Hematopoietic multipotent progenitor cell (in vitro differentiated cells): Measurements from ENCODE around the gene RNU5D-1. TPM values are rescaled to one million over a fixed set of nuclear protein-coding genes. Genes with fewer than 3 reads are reported as not detected.
A peak's percentile ranks its signal among the peaks of the same experiment; 100 is the strongest.

Source experiments
- small RNA-seq: library from RNA; depleted of rRNA; stranded (forward); fragments of <200 nt; gene quantifications from one replicate; pipeline ENCODE3, GENCODE V24; 2012
- total RNA-seq: library from RNA; depleted of rRNA; stranded (reverse); fragments of >200 nt; gene quantifications from one replicate; pipeline ENCODE4 v1.2.3, GENCODE V29; 2012

The RNU5D-1 gene
- total RNA-seq, 1 donor = not detected

Small RNA genes within 50 kb of the gene (small RNA-seq; reads per million reads assigned to genes)
- gene RNU5D-1 (191 reads per million, percentile 98 among the genes with 10 or more reads in this experiment), gene RNU5F-1 (168 reads per million, percentile 98 among the genes with 10 or more reads in this experiment), gene SNORD38A (2,387 reads per million, percentile 99 among the genes with 10 or more reads in this experiment), gene SNORD38B (not detected), gene SNORD46 (50.1 reads per million, percentile 96 among the genes with 10 or more reads in this experiment), gene SNORD55 (not detected)

Other genes with a start within 250 kb of the RNU5D-1 start
- gene TMEM53, start 56.7 kb downstream of the RNU5D-1 start, total RNA-seq = 12.7 TPM
- 339 TPM for gene ARMH1, start 56.5 kb downstream of the RNU5D-1 start, total RNA-seq
- gene KIF2C, start 8.7 kb upstream of the RNU5D-1 start, total RNA-seq = 3.0 TPM
- gene RPS8, start 44.4 kb upstream of the RNU5D-1 start, total RNA-seq = 3,219 TPM
- gene BEST4, start 57.0 kb upstream of the RNU5D-1 start, total RNA-seq = 0.27 TPM
- 48.5 TPM for gene PLK3, start 69.2 kb upstream of the RNU5D-1 start, total RNA-seq
- 2.2 TPM for gene DYNLT4, start 76.2 kb upstream of the RNU5D-1 start, total RNA-seq
- 3.5 TPM for gene BTBD19, start 77.4 kb upstream of the RNU5D-1 start, total RNA-seq
- 0.27 TPM for gene PTCH2, start 112.1 kb upstream of the RNU5D-1 start, total RNA-seq